Gastrocnemius medialis (tissue), 4 donors: ENCODE measurements around the gene WDCP. TPM values are rescaled to one million over a fixed set of nuclear protein-coding genes. Genes with fewer than 3 reads are reported as not detected.
A peak's percentile ranks its signal among the peaks of the same experiment; 100 is the strongest.
"Not testable (repeated sequence)": the region's sequence is repeated elsewhere in the genome, so short reads cannot be mapped to it uniquely, and the experiment has no call there.

Experiments
- ATAC-seq, 2 donors: fragments of 150-250 bp; one replicate each; pipeline ENCODE4 v1.9.1; 2016
- DNase-seq, 2 donors: peaks; one replicate each; pipeline ENCODE4 v3.0.0-alpha.2; 2019
- H3K27ac ChIP-seq, 4 donors: fragments of 200-600 bp; sonication (generic); 1 replicate in 1 of 4; 2 replicates in 3 of 4; pipeline ENCODE4 v1.5.1; 2016 to 2018; ENCODE audit warnings: mild to moderate bottlenecking in 2 of 4, moderate library complexity in 1 of 4
- H3K27me3 ChIP-seq, 3 donors: fragments of 200-600 bp; sonication (generic) in 2 of 3; 1 replicate in 1 of 3; 2 replicates in 2 of 3; pipeline versions ENCODE4 v1.5.1 to v1.6.0; 2016 to 2019; ENCODE audit warnings: mild to moderate bottlenecking in 1 of 3, moderate library complexity in 1 of 3
- H3K36me3 ChIP-seq, 2 donors: fragments of 200-600 bp; sonication (generic) in 1 of 2; one replicate each; pipeline ENCODE4 v1.5.1; 2017 to 2018
- H3K4me1 ChIP-seq, 2 donors: fragments of 200-600 bp; sonication (generic) in 1 of 2; one replicate each; pipeline ENCODE4 v1.5.1; 2016 to 2017; ENCODE audit warnings: mild to moderate bottlenecking in 2 of 2
- H3K4me3 ChIP-seq, 4 donors: fragments of 200-600 bp; sonication (generic) in 3 of 4; 1 replicate in 1 of 4; 2 replicates in 3 of 4; pipeline ENCODE4 v1.5.1; 2016 to 2019; ENCODE audit warnings: mild to moderate bottlenecking in 2 of 4
- H3K9me3 ChIP-seq, 3 donors: fragments of 200-600 bp; sonication (generic) in 2 of 3; 1 replicate in 1 of 3; 2 replicates in 2 of 3; pipeline ENCODE4 v1.5.1; 2016 to 2019
- CTCF ChIP-seq, 5 experiments: fragments of 450-650 bp in 3 of 5; fragments of 200-600 bp in 2 of 5; sonication (generic) in 2 of 5; IDR thresholded peaks in 4 of 5; conservative IDR thresholded peaks in 1 of 5; 1 replicate in 4 of 5; 2 replicates in 1 of 5; pipeline ENCODE4 v1.5.1; 2016 to 2019; ENCODE audit warnings: antibody characterized with exemption in 5 of 5, mild to moderate bottlenecking in 3 of 5, moderate library complexity in 3 of 5
- POLR2A ChIP-seq, 2 donors: fragments of 450-650 bp; IDR thresholded peaks; one replicate each; pipeline ENCODE4 v1.6.1; 2017; ENCODE audit warnings: antibody characterized with exemption in 2 of 2, mild to moderate bottlenecking in 2 of 2, moderate library complexity in 2 of 2
- in situ Hi-C, 4 donors: fragments of 200-750 bp; cut with MboI; loops; one replicate each; pipeline versions ENCODE4 v1.15.0 to v1.8.0; 2017; ENCODE audit warnings: low sequenced_read_pairs in 4 of 4
- intact Hi-C: fragments of 100-400 bp; cut with DNase I; formaldehyde crosslinking; loops from one replicate; pipeline ENCODE4 v1.15.1; 2023; ENCODE audit warnings: low total_unique reads
- total RNA-seq, 4 donors: library from RNA; depleted of rRNA; stranded (reverse); fragments of >200 nt; gene quantifications; one replicate each; pipeline versions ENCODE4 v1.1.0 to v1.2.3, GENCODE V29; 2016

WDCP gene
- 1 to 10 TPM; 4.8 to 8.4 (median 8.3) TPM for total RNA-seq

- H3K4me1 ChIP-seq: peaks cover 19 to 27% of the 10 kb centered on the region in 2 donors
- peak within 1 kb of the TSS; percentile 68 to 98 (median 90) for H3K4me3 ChIP-seq
- H3K36me3 ChIP-seq: no peaks in the 10 kb centered on the region
- H3K27me3 ChIP-seq: peaks cover 8 to 21% (median 18%) of the 10 kb centered on the region in 3 donors
- ATAC-seq (peak; percentile 100), DNase-seq (peak; percentile 97)
- TF ChIP-seq CTCF (IDR thresholded peaks at IDR 0.05 in 4 of 5, conservative IDR thresholded peaks at IDR 0.05 in 1 of 5) (no peak), POLR2A (IDR thresholded peaks at IDR 0.05) (peak; percentile 47 to 80)
- in situ Hi-C loops: loop anchor here in 1 of 4 donors (10.0 to 25.0 kb wide), 2 partner anchors 78 to 110 kb away; partner anchors contain the start of genes ATAD2B, FAM228B, PFN4 and UBXN2A
- H3K9me3 ChIP-seq: no peaks in the 10 kb centered on the region
- intact Hi-C loops: loop anchor here (1.0 to 2.0 kb wide), 4 partner anchors 29 to 120 kb away; partner anchors contain the start of genes ATAD2B, FAM228B, PFN4 and SF3B6
- peak within 1 kb of the TSS; percentile 79 to 85 (median 82) for H3K27ac ChIP-seq
These were observed at the start of gene WDCP for GRCh38 chr2:24046930-24047702. WDCP (minus strand) TSS chr2:24047391; CDS start chr2:24039494, 7,897 bp downstream.

GRCh38 chr2:24095171-24095677 is 48.0 kb upstream of the WDCP start:
- intact Hi-C loops, H3K27me3 ChIP-seq, H3K27ac ChIP-seq, ATAC-seq, H3K9me3 ChIP-seq, DNase-seq, H3K4me1 ChIP-seq, H3K4me3 ChIP-seq, H3K36me3 ChIP-seq: not testable (repeated sequence)
- in situ Hi-C loops: loop anchor here in 1 of 4 donors (25.0 kb wide), 1 partner anchor 258 kb away; no protein-coding TSS in a partner anchor

DNA sequence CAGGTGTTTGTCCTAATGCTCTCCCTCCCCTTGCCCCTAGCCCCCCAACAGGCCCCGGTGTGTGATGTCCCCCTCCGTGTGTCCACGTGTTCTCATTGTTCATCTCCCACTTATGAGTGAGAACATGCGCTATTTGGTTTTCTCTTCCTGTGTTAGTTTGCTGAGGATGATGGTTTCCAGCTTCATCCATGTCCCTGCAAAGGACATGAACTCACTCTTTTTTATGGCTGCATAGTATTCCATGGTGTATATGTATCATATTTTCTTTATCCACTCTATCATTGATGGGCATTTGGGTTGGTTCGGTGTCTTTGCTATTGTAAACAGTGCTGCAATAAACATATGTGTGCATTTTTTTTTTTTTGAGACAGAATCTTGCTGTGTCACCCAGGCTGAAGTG is 46.1 kb upstream of the WDCP start:
- H3K27me3 ChIP-seq, H3K36me3 ChIP-seq, H3K4me3 ChIP-seq, H3K27ac ChIP-seq, H3K4me1 ChIP-seq, ATAC-seq, DNase-seq, intact Hi-C loops, H3K9me3 ChIP-seq: not testable (repeated sequence)
- in situ Hi-C loops: loop anchor here in 1 of 4 donors (25.0 kb wide), 1 partner anchor 256 kb away; no protein-coding TSS in a partner anchor

DNA sequence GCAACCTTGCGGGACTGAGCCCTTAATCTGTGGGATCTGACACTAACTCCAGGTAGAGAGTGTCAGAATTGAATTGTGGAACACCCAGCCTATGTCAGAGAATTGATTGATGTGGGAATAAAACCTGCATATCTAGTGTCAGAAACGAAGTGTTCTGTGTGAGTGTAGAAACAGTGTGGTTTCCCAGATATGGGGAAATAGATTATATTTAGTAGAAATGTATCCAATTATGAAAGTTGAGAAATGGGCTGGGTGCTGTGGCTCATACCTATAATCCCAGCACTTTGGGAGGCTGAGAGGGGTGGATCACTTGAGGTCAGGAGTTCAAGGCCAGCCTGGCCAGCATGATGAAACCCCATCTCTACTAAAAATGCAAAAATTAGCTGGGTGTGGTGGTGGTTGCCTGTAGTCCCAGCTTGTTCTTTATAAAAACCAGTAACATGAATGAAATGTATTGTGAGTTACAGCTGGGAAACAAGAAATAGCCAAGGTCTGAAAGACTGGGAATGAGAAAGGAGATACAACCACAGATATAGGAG is 41.7 kb upstream of the WDCP start:
- intact Hi-C loops: no loop called here
- Histone ChIP-seq H3K27ac (no peak overlapping the region), H3K4me3 (no peak overlapping the region), H3K27me3 (no peaks in the 10 kb centered on the region), H3K4me1 (peaks cover 1 to 6% of the 10 kb centered on the region in 2 donors), H3K36me3 (no peaks in the 10 kb centered on the region), H3K9me3 (no peaks in the 10 kb centered on the region)
- in situ Hi-C loops: loop anchor here (10.0 to 25.0 kb wide), 3 partner anchors 164 to 264 kb away; partner anchors contain the start of gene ATAD2B (in 1 of the 4)
- no peak for ATAC-seq
- TF ChIP-seq CTCF (IDR thresholded peaks at IDR 0.05 in 4 of 5, conservative IDR thresholded peaks at IDR 0.05 in 1 of 5) (no peak), POLR2A (IDR thresholded peaks at IDR 0.05) (no peak)
- DNase-seq: no peak

GRCh38 chr2:24087032-24087431 is 39.8 kb upstream of the WDCP start:
- no peak for TF ChIP-seq CTCF (IDR thresholded peaks at IDR 0.05 in 4 of 5, conservative IDR thresholded peaks at IDR 0.05 in 1 of 5)
- no peak for TF ChIP-seq POLR2A (IDR thresholded peaks at IDR 0.05)
- H3K27ac ChIP-seq: no peak overlapping the region
- DNase-seq (no peak), ATAC-seq (no peak)
- peaks cover 8 to 12% of the 10 kb centered on the region in 2 donors for H3K4me1 ChIP-seq
- peaks cover 0 to 8% of the 10 kb centered on the region in 2 donors for H3K36me3 ChIP-seq
- H3K9me3 ChIP-seq: no peaks in the 10 kb centered on the region
- in situ Hi-C loops (loop anchor here (10.0 to 25.0 kb wide), 3 partner anchors 162 to 262 kb away; partner anchors contain the start of gene ATAD2B (in 1 of the 4)), intact Hi-C loops (no loop called here)
- no peak overlapping the region for H3K4me3 ChIP-seq
- no peaks in the 10 kb centered on the region for H3K27me3 ChIP-seq
